SW 1271 (cell line): ENCODE measurements around the gene INSL3.

Experiments used
- DNase-seq, 2 experiments: peaks; one replicate each; lab custom pipeline; 2025; lab: John Stamatoyannopoulos, UW

The INSL3 gene

GRCh38 chr19:17846146-17846545 is 24.8 kb upstream of the INSL3 start:
- no peak for DNase-seq

- DNase-seq: no peak
These were observed 22.7 kb upstream of the INSL3 start for GRCh38 chr19:17843908-17844490.

DNA sequence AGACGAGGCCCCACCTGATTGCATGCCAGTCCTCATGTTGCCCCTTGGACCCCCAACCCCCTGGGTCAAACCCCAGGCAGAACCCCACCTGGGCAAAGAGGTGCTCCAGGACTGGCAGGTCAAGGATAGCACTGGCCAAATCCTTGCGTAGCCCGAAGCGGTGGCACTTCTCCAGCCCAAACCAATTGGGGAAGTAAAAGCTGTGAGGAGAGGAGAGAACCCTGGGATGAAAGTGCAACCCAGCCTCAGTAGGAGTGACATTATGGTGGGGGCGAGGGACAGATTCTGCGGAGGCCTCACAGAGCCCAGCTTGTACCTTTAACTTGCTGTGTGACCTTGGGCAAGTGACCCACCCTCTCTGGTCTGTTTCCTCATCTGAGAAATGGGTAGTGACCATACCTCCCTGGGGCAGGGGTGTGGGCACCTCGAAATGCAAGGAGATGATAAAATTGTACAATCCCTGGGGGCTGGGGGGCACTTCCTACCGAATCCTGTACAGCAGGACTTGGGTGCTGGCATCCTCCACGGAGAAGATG is 22.0 kb upstream of the INSL3 start:
- no peak for DNase-seq

DNA sequence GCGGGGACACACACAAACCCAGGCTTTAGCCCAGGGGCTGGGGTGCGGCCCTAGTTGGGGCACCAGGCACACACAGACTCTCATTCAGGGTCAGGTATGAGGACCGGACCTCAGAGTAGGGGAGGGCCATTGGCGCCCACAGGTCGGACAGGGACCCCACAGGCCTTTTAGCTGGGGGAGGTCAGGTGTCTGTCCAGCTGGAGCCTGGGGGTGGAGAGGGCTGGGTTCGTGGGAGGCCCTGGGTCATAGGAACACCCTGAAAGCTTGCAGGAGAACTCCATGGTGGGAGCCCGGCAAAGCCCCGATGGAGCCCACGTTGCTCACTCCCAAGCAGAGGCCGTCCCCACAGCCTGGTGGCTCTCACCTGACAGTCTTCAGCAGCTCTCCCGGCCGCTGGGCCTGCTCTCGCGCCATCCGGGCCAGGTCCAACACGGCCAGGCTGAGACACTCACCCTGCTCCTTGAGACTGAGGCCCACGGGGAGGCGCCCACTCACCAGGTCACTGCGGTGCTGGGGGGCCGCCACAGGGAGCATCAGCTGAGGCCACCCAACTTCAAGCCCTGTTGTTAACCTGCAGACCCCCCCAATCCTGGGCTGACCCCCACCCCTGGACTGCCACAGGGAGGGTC is 21.5 kb upstream of the INSL3 start:
- DNase-seq: no peak

DNA sequence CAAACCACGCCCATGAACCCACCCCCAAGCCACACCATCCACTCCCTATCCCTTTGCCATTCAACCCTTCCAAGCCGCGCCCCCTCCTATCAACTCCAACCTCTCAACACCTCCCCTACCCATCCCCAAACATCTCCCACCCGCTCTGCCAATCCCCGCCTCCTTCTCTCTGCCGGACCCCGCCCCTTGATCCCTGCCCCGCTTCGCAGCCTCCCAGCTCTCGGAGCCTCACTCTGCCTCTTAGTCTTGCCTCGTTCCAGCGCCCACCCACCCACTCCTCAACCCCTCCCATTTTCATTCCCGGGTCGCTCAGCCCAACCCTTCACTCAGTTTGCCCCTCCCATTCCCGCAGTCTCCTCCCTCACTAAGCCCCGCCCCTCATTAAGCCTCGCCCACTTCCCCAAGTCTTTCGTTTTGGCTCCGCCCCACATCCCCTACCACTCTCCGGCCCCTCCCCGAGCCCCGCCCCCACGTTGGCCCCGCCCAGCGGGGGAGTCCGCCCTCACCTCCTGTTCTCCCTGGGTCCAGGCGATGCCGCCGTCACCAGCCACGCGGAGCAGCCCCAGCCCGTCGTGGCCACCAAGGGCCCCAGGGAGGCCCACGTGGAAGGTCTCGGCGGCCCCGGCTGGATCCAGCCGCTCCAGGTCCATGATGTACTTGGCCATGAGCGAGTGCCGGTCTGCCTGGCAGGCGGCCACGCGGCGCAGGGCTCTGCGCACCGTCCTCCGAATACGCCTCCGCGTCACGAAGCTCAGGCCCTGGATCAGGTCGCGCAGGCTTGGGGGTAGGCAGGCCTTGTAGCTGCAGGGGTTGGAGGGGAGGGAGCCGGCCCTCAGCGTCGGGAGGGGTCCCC is 20.7 kb upstream of the INSL3 start:
- peak in 1 of 2 experiments; percentile 33 for DNase-seq

GRCh38 chr19:17841371-17841809 is 20.1 kb upstream of the INSL3 start:
- DNase-seq: no peak

DNA sequence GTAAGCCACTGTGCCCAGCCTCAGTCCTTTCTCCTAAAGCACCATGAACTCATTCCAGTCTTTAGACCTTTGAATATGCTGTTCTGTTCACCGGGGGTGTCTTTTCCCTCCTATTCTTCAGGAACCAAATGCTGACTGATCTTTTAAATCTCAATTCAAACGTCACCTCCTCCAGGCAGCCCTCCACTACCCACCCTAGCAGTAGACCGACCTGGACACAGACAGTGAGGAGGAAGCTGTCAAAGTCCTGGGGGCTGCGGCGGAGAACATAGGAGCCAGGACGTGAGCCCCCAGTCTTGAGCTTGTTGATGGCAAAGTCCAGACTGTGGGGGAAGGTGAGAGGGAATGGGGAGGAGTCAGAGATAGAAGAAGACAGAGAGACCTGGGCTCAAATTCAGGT is 18.7 kb upstream of the INSL3 start:
- DNase-seq: no peak

DNA sequence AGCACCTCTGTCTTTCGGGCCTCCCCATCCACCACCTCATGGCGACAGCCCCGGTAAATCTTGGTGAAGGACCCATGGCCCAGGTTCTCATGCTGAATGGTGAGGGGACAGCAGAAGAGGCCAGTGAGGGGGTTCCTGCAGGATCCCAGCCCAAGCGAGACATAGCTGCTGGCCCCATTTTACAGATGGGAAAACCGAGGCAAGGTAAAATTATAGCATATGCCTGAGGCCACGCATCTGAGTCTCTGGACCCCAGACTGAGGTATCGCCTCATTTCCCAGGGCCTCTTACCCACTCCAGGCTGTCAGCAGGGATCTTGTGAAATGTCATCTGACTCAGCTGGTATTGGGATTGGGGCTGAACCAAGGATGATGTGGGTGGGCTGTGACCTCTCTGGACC is 16.7 kb upstream of the INSL3 start:
- no peak for DNase-seq

DNA sequence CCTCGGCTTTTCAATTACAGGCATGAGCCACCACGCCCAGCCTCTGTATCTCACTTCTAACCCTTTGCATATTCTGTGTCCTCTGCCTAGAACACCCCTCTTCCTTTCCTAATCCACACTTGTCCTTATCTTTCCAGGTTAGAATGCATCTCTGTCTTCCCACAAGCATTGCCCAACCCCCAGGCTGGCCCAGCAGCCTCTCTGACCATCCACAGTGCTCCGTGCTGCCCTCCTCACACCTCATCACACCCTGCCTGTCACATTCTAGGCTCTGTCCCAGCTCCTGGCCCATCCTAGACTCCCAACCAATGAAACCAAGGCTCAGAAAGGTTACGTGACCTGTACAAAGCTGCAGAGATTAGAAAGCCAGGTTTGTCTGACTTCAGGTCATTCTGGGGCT is 15.2 kb upstream of the INSL3 start:
- DNase-seq: no peak

DNA sequence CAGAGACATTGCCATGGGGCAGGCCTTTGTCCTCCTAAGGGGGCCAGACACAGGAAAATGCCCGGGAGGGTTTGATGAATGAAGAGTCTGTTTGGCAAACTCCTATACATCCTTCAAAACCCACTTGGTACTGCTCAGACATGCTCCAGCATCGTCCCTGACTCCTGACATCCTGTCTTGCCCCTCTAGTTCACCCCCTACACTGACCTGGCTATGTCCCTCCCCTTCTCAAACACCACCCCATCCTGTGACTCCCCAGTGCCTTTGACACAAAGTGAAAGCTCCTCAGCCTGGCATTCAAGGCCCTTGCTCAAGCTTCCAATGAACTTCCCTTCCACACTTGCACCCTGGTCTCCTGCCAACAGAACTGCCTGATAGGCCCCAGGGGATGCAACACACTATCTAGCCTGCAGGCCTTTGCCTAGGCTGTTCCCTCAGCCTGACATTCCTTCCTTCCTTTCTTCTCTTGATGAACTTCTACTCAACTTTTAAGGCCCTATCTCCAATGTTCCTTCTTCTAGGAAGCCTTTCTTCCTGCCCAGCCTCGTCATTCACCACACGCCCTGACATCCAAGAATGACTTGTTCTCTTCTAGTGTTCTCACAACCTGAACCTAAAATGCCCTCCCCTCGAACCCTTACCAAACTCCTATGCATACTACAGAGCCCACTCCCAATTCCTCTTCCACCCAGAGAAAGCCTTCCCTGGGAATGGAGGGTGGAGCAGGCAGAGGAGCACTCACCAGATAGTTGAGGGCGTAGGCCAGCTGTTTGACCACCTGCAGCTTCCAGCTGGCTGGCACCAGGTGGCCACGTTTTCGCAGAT is 14.1 kb upstream of the INSL3 start:
- DNase-seq: no peak

GRCh38 chr19:17834350-17835181 is 13.2 kb upstream of the INSL3 start:
- no peak for DNase-seq

GRCh38 chr19:17832443-17833208 is 11.3 kb upstream of the INSL3 start:
- DNase-seq: no peak

GRCh38 chr19:17831419-17831888 is 10.1 kb upstream of the INSL3 start:
- DNase-seq: no peak

DNA sequence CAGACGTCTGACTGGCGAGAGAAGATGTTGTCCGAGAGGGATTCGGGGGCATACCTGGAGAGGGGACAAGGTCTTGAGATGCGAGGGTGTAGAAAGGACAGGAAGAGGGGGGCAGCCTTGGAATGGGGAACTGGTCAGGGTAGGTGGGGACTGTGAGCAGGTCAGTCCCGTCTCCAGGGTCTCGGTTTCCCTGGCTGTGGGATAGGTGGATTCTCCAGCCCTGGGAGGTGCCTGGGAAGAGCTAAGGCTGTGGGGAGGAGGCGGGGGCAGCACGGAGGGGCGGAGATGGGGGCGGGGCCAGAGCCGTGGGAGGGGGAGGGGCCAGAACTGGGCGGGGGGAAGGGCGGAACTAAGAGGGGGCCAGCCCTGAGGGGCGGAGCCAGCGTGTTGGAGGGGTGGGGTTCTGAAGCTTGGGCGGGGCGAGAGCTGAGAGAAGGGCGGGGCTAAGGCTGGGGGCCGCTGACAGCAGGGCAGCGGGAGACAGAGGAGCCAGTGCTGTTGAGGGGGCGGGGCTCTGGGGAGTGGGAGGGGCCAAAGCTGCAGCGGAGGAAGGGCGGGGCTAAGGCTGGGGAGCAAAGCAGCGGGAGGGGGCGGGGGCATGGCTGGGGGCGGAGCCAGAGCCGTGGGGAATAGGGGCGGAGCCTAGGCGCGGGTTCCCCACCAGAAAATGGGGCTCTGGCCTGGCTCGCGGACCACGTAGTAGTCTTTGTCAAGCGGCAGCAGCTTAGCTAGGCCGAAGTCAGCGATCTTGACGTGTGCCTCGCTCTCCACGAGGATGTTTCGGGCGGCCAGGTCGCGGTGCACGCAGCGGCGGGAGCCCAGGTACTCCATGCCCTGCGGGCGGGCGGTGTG is 9.5 kb upstream of the INSL3 start:
- DNase-seq: no peak

DNA sequence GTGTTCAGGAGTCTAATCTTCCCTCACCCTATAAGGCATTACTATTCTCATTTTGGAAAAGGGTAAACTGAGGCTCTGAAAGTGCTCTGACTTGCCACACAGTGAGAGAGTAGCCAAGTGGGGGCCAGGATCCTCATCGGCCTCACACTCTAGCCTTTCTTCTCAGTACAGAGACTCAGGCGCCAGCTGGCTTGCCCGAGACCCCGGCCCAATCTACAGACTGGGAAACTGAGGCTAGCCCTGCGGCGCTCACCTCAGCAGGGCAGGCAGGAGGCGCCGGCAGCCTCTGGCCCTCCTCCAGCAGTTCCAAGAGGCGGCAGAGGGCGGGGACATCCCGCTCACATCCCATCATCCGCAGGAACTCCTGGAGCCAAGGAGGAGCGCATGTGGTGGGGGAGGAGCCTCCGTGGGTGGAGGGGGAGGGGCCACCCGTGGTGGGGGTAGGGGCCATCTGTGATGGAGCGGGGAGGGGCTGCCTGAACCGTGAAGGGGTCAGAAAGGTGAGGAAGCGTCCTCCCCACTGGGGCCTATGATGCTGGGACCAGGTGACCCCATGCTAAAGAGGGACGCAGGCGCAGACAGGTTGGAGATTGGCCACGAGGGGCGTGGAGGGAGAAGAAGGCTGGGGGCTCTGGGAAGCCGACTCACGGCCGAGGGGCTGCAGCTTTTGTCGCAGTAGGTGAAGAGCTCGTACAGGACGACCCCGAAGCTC is 8.7 kb upstream of the INSL3 start:
- no peak for DNase-seq

- DNase-seq: no peak
These were observed 5.3 kb upstream of the INSL3 start for GRCh38 chr19:17826508-17827056.

GRCh38 chr19:17824339-17824738 is 3.0 kb upstream of the INSL3 start:
- DNase-seq: no peak

DNA sequence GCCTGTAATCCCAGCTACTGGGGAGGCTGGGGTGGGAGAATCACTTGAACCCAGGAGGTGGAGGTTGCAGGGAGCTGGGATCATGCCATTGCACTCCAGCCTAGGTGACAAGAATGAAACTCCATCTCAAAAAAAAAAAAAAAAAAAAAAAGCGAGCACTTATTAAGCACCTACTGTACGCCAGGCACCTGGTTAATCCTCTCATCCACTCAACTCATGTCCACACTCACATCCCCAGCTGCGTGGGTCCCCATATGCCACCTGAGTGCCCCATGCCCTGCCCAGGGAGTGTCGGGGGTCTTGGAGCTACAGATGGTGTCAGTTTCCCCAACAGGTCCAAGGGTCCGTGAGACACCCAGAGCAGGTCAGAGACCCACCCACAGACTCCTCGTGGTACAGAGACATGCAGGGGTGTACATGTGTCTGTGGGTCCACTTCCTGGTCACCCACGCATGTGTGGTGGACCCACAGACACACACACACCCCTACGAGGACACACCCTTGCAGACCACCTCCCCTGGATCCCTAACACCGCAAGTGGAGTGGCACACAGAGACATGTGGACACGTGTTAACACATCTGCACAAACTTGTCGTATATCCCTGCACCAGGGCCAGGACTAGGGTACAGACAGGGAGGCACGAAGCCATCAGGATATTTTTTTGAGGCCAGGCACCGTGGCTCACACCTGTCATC is 3.5 kb downstream of the INSL3 start:
- no peak for DNase-seq
